ENCODE measurements around the gene ARHGAP20.

The ARHGAP20 gene

GRCh38 chr11:110565357-110566336 lies 146.6 kb downstream of the ARHGAP20 start:
- no peak for TF ChIP-seq CTCF (IDR thresholded peaks at IDR 0.05)
- Histone ChIP-seq H3K4me3 (ENCODE audit: low read depth in 1 of 2, low read length in 1 of 2) (no peak overlapping the region), H3K27ac (no peak overlapping the region), H3K36me3 (no peaks in the 10 kb centered on the region), H3K4me1 (ENCODE audit: control insufficient read depth in 1 of 2, insufficient read depth in 1 of 2, low read depth in 1 of 2, low read length in 1 of 2) (peaks cover 0 to under 1% of the 10 kb centered on the region in 2 experiments), H3K9me3 (no peaks in the 10 kb centered on the region), H3K27me3 (no peaks in the 10 kb centered on the region)

- Histone ChIP-seq H3K4me3 (ENCODE audit: low read depth in 1 of 2, low read length in 1 of 2) (no peak overlapping the region), H3K4me1 (ENCODE audit: control insufficient read depth in 1 of 2, insufficient read depth in 1 of 2, low read depth in 1 of 2, low read length in 1 of 2) (no peaks in the 10 kb centered on the region), H3K9me3 (no peaks in the 10 kb centered on the region), H3K27me3 (no peaks in the 10 kb centered on the region), H3K27ac (no peak overlapping the region), H3K36me3 (no peaks in the 10 kb centered on the region)
- no peak for TF ChIP-seq CTCF (IDR thresholded peaks at IDR 0.05)
These were observed 147.4 kb downstream of the ARHGAP20 start for GRCh38 chr11:110564676-110565356.

- Histone ChIP-seq H3K36me3 (no peaks in the 10 kb centered on the region), H3K9me3 (no peaks in the 10 kb centered on the region), H3K27me3 (no peaks in the 10 kb centered on the region), H3K27ac (no peak overlapping the region), H3K4me3 (ENCODE audit: low read depth in 1 of 2, low read length in 1 of 2) (no peak overlapping the region), H3K4me1 (ENCODE audit: control insufficient read depth in 1 of 2, insufficient read depth in 1 of 2, low read depth in 1 of 2, low read length in 1 of 2) (no peaks in the 10 kb centered on the region)
- TF ChIP-seq CTCF (IDR thresholded peaks at IDR 0.05) = no peak
These were observed 167.5 kb downstream of the ARHGAP20 start for GRCh38 chr11:110544779-110545178.

GRCh38 chr11:110538154-110538553 lies 174.1 kb downstream of the ARHGAP20 start:
- no peak overlapping the region for H3K27ac ChIP-seq
- H3K4me1 ChIP-seq (ENCODE audit: control insufficient read depth in 1 of 2, insufficient read depth in 1 of 2, low read depth in 1 of 2, low read length in 1 of 2) = no peaks in the 10 kb centered on the region
- H3K36me3 ChIP-seq = no peaks in the 10 kb centered on the region
- no peak overlapping the region for H3K4me3 ChIP-seq (ENCODE audit: low read depth in 1 of 2, low read length in 1 of 2)
- H3K27me3 ChIP-seq = no peaks in the 10 kb centered on the region
- TF ChIP-seq CTCF (IDR thresholded peaks at IDR 0.05) = no peak
- H3K9me3 ChIP-seq = no peaks in the 10 kb centered on the region

GRCh38 chr11:110530900-110531741 lies 181.1 kb downstream of the ARHGAP20 start:
- Histone ChIP-seq H3K36me3 (no peaks in the 10 kb centered on the region), H3K27me3 (no peaks in the 10 kb centered on the region), H3K4me1 (ENCODE audit: control insufficient read depth in 1 of 2, insufficient read depth in 1 of 2, low read depth in 1 of 2, low read length in 1 of 2) (no peaks in the 10 kb centered on the region), H3K27ac (no peak overlapping the region), H3K9me3 (no peaks in the 10 kb centered on the region), H3K4me3 (ENCODE audit: low read depth in 1 of 2, low read length in 1 of 2) (no peak overlapping the region)
- TF ChIP-seq CTCF (IDR thresholded peaks at IDR 0.05) = no peak

Data from neutrophil (primary cell).